ENCODE results near the gene SYT1. TPM values are rescaled to one million over a fixed set of nuclear protein-coding genes. Genes with fewer than 3 reads are reported as not detected.

Gene SYT1
- total and polyA plus RNA-seq, 2 of the 8 experiments (the other 6 are each of a cell fraction or from before 2014, with no cell fraction given), result 11.0 to 34.6 TPM

DNA sequence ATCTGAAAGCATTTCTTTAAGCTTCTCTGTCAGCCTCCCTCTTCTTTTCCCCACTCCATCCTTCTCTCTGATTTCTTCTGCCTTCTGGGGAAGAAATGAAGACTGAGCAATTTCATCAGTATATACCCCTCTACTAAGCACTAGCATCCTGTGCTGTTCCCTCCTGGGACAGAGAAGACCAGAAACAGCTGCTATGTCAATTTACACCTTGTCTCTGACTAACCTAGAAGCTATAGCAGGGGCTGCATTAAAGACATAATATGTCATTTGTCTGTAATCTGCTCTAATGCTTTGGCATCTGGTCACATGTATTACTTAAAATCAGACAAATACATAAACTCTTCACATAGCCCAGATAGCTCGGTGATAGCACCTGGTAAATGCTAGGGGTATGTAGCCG is 529.3 kb downstream of the SYT1 start:
- no peak overlapping the region for H3K4ac ChIP-seq (replicated peaks; ENCODE audit: insufficient read length, low read depth, low read length)
- ChIA-PET CTCF (ENCODE audit: partially characterized antibody) (no interaction called here), POLR2A (ENCODE audit: partially characterized antibody) (no interaction called here)
- H2BK20ac ChIP-seq (ENCODE audit: low read length), result no peak overlapping the region
- no peak overlapping the region for H4K5ac ChIP-seq (ENCODE audit: insufficient read length, low read depth, low read length)
- H2AK5ac ChIP-seq (ENCODE audit: low read depth, low read length), result no peak overlapping the region
- no peak overlapping the region for H3K18ac ChIP-seq (ENCODE audit: extremely low read depth, low read length)
- H3K4me1 ChIP-seq (replicated peaks in 1 of 4; ENCODE audit: control insufficient read depth in 3 of 4, insufficient read depth in 4 of 4, low read length in 3 of 4), result no peaks in the 10 kb centered on the region
- H3K79me1 ChIP-seq (ENCODE audit: low read depth, low read length), result no peaks in the 10 kb centered on the region
- H2BK5ac ChIP-seq (ENCODE audit: low read depth, low read length), result no peak overlapping the region
- 89% methylated on average over 2 of the region's 2 CpGs; no CpG with 5 or more reads in 1 of the 2 experiments for WGBS, 2 experiments (ENCODE audit: extremely low coverage in 1 of 2, insufficient coverage in 1 of 2, insufficient read length in 1 of 2, insufficient replicate concordance in 2 of 2, low coverage in 1 of 2, low lambda C conversion rate in 2 of 2, missing lambda C conversion rate in 1 of 2)
- H3K23ac ChIP-seq (ENCODE audit: insufficient read length), result no peak overlapping the region
- no peaks in the 10 kb centered on the region for H4K20me1 ChIP-seq (replicated peaks in 1 of 2; ENCODE audit: control insufficient read depth in 1 of 2, insufficient read depth in 2 of 2, low read length in 2 of 2)
- H4K91ac ChIP-seq (replicated peaks; ENCODE audit: insufficient read length, low read length), result no peak overlapping the region
- no peak overlapping the region for H3K14ac ChIP-seq (ENCODE audit: insufficient read length)
- H3K27me3 ChIP-seq (replicated peaks in 1 of 4; ENCODE audit: control insufficient read depth in 3 of 4, extremely low read depth in 1 of 4, insufficient read depth in 3 of 4, low read length in 3 of 4), result no peaks in the 10 kb centered on the region
- no peak overlapping the region for H4K8ac ChIP-seq (ENCODE audit: extremely low read depth, insufficient read depth, low read length)
- H2BK15ac ChIP-seq (ENCODE audit: low read length), result no peak overlapping the region
- H3K9ac ChIP-seq (replicated peaks in 1 of 4; ENCODE audit: extremely low read depth in 1 of 4, low read depth in 3 of 4, low read length in 3 of 4), result no peak overlapping the region
- H3K36me3 ChIP-seq (ENCODE audit: control insufficient read depth in 2 of 4, insufficient read depth in 4 of 4, low read length in 3 of 4), result no peaks in the 10 kb centered on the region
- no peak overlapping the region for H2AFZ ChIP-seq (ENCODE audit: low read length)
- H3K9me3 ChIP-seq (ENCODE audit: insufficient read depth in 2 of 2, low read depth in 1 of 2, low read length in 1 of 2), result no peaks in the 10 kb centered on the region
- H3K4me3 ChIP-seq (ENCODE audit: extremely low read depth in 1 of 4, insufficient read depth in 2 of 4, low read depth in 3 of 4, low read length in 4 of 4), result no peak overlapping the region
- H2BK120ac ChIP-seq (replicated peaks; ENCODE audit: low read depth, low read length), result no peak overlapping the region
- no peaks in the 10 kb centered on the region for H3K23me2 ChIP-seq (ENCODE audit: low read depth, low read length)
- no peak overlapping the region for H3K56ac ChIP-seq (replicated peaks; ENCODE audit: insufficient read length, low read depth, low read length)
- no peak overlapping the region for H2BK12ac ChIP-seq (ENCODE audit: low read depth, low read length)
- H3K27ac ChIP-seq (ENCODE audit: low read depth, low read length), result no peak overlapping the region
- no peak overlapping the region for H3K4me2 ChIP-seq (ENCODE audit: insufficient read depth in 1 of 2, low read depth in 2 of 2, low read length in 2 of 2)
- H3K79me2 ChIP-seq (ENCODE audit: control insufficient read depth in 1 of 2, insufficient read depth in 2 of 2, low read length in 2 of 2), result no peaks in the 10 kb centered on the region
- no peak for DNase-seq (ENCODE audit: low read depth in 1 of 2, low spot score in 2 of 2)
- no peak for FAIRE-seq
- TF ChIP-seq E2F6 (IDR thresholded peaks at IDR 0.05) (no peak), POLR2A (IDR thresholded peaks at IDR 0.05; ENCODE audit: control extremely low read depth in 1 of 2, low read depth in 2 of 2, low read length in 2 of 2) (no peak), KDM1A (IDR thresholded peaks at IDR 0.05; ENCODE audit: borderline replicate concordance, low read length) (no peak), POLR2AphosphoS5 (IDR thresholded peaks at IDR 0.05; ENCODE audit: low read depth, low read length) (no peak), TCF12 (IDR thresholded peaks at IDR 0.05; ENCODE audit: low read depth, low read length) (no peak), TAF7 (optimal IDR thresholded peaks at IDR 0.05; ENCODE audit: borderline replicate concordance, low read depth, low read length) (no peak), CEBPB (IDR thresholded peaks at IDR 0.05; ENCODE audit: low read depth, low read length) (no peak)

Data from H1 (cell line).